ENCODE measurements around the gene PLEKHH2. TPM values are rescaled to one million over a fixed set of nuclear protein-coding genes. Genes with fewer than 3 reads are reported as not detected.

Gene PLEKHH2
- total RNA-seq, 1 experiment from 2014 or later, result 3.1 TPM

GRCh38 chr2:43752302-43752701 lies 115.2 kb downstream of the PLEKHH2 start:
- Histone ChIP-seq H3K9ac (ENCODE audit: extremely low read depth, insufficient read length, low read length) (no peak overlapping the region), H3K14ac (ENCODE audit: insufficient read depth, low read length) (no peak overlapping the region), H3K4ac (ENCODE audit: low read depth, low read length) (no peak overlapping the region), H3K56ac (ENCODE audit: insufficient read length, low read depth, low read length) (no peak overlapping the region), H3K23me2 (ENCODE audit: insufficient read length, low read depth, low read length, poor library complexity, severe bottlenecking) (no peaks in the 10 kb centered on the region), H4K91ac (ENCODE audit: insufficient read length, low read depth, low read length) (no peak overlapping the region), H3K27me3 (ENCODE audit: insufficient read depth, low read length) (no peaks in the 10 kb centered on the region), H2BK120ac (ENCODE audit: low read depth, low read length, poor library complexity, severe bottlenecking) (no peak overlapping the region), H3K27ac (ENCODE audit: insufficient read length, low read depth, low read length) (no peak overlapping the region), H3K4me1 (ENCODE audit: insufficient read depth, low read length) (no peaks in the 10 kb centered on the region), H3K18ac (ENCODE audit: insufficient read length, low read depth, low read length) (no peak overlapping the region), H3K4me2 (ENCODE audit: insufficient read depth, insufficient read length, low read length) (no peak overlapping the region), H3K9me3 (ENCODE audit: control insufficient read depth, low read depth, low read length) (no peaks in the 10 kb centered on the region), H3K23ac (ENCODE audit: insufficient read length, low read depth, low read length) (no peak overlapping the region), H2BK5ac (ENCODE audit: insufficient read length, low read length) (no peak overlapping the region), H3K79me2 (ENCODE audit: insufficient read depth, low read length) (no peaks in the 10 kb centered on the region), H2BK15ac (ENCODE audit: low read depth, low read length) (no peak overlapping the region), H3K79me1 (ENCODE audit: insufficient read depth, low read depth, low read length, poor library complexity, severe bottlenecking) (no peaks in the 10 kb centered on the region), H3T11ph (ENCODE audit: low read length) (no peak overlapping the region), H2BK20ac (ENCODE audit: low read depth, low read length, poor library complexity, severe bottlenecking) (no peak overlapping the region), H4K8ac (replicated peaks; ENCODE audit: insufficient read length, low read depth, low read length) (no peak overlapping the region), H4K5ac (ENCODE audit: insufficient read length, low read depth, low read length) (no peak overlapping the region), H2AK5ac (ENCODE audit: insufficient read length, low read length) (no peak overlapping the region), H2BK12ac (ENCODE audit: insufficient read length, low read depth, low read length) (no peak overlapping the region), H4K20me1 (ENCODE audit: control insufficient read depth, insufficient read depth, insufficient read length) (no peaks in the 10 kb centered on the region), H2AFZ (ENCODE audit: low read length) (no peak overlapping the region)
- H3K4me1 Mint-ChIP-seq, result peaks cover 3 to 17% of the 10 kb centered on the region in 2 experiments
- TF ChIP-seq CTCF (conservative IDR thresholded peaks at IDR 0.05), result no peak
- peaks cover 2 to 4% (median 2%) of the 10 kb centered on the region in 3 experiments; a peak in 3 of 7 replicates for H3K36me3 Mint-ChIP-seq (ENCODE audit: insufficient read depth in 1 of 3, low read depth in 3 of 3)
- DNase-seq, result no peak
- no peak overlapping the region for H3K27ac Mint-ChIP-seq
- no peak overlapping the region for H3K4me3 Mint-ChIP-seq
- no peaks in the 10 kb centered on the region for H3K27me3 Mint-ChIP-seq (ENCODE audit: low read depth)
- H3K9me3 Mint-ChIP-seq, result no peaks in the 10 kb centered on the region

Measured in H9 (cell line).